ENCODE results near the gene FAM110A. TPM values are rescaled to one million over a fixed set of nuclear protein-coding genes. Genes with fewer than 3 reads are reported as not detected.

The FAM110A gene
- total and polyA plus RNA-seq, 2 donors (not counting 1 experiment from before 2014, with no cell fraction given): 15.6 to 18.4 TPM

DNA sequence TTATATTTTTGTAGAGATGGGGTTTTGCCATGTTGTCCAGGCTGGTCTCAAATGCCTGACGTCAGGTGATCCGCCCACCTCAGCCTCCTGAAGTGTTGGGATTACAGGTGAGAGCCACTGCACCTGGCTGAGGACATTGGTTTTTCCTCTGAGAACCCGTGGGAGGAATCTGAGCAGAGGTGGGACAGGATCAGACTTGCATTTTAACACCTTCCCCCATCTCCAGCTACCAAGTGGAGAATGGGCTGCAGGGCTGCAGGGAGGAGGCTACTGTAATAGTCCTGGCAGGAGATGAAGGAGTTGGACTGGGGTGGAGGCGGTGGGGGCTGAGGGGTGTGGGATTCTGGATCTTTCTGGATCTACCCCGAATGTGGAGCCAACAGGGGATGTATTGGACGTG lies 24.5 kb downstream of the FAM110A start:
- H3K27ac ChIP-seq (ENCODE audit: low read length in 2 of 2): no peak overlapping the region
- Mint-ChIP-seq H3K4me3 (no peak overlapping the region), H3K4me1 (peaks cover 14% of the 10 kb centered on the region), H3K27me3 (no peaks in the 10 kb centered on the region), H3K9me3 (ENCODE audit: insufficient read depth) (no peaks in the 10 kb centered on the region), H3K27ac (no peak overlapping the region)
- ATAC-seq (ENCODE audit: low read depth) (no peak), DNase-seq (no peak)
- no peaks in the 10 kb centered on the region for H3K9me3 ChIP-seq (ENCODE audit: control extremely low read depth in 1 of 3, control insufficient read depth in 2 of 3, insufficient read depth in 1 of 3, low read length in 2 of 3)
- H3K4me3 ChIP-seq (ENCODE audit: control extremely low read depth in 1 of 5, extremely low read depth in 1 of 5, insufficient read depth in 1 of 5, low read depth in 2 of 5, low read length in 4 of 5): no peak overlapping the region
- WGBS (ENCODE audit: insufficient coverage): 89% methylated on average over 5 of the region's 6 CpGs
- ChIA-PET POLR2A (no interaction called here), CTCF (interaction anchor here (1.2 kb wide), 1 partner anchor 42 kb away, joined by 3 read pairs; no protein-coding TSS in a partner anchor)
- peaks cover 6 to 14% of the 10 kb centered on the region in 2 donors for H3K4me1 ChIP-seq (ENCODE audit: control insufficient read depth in 2 of 2, insufficient read depth in 2 of 2, low read length in 2 of 2)
- no peak overlapping the region for H3K4me2 ChIP-seq (replicated peaks; ENCODE audit: low read depth, low read length, poor library complexity, severe bottlenecking)
- peaks cover 7% of the 10 kb centered on the region for H3K79me2 ChIP-seq (ENCODE audit: control insufficient read depth, insufficient read depth, low read length)
- intact Hi-C loops (cut with micrococcal nuclease): no loop called here
- peaks cover 0 to 2% of the 10 kb centered on the region in 2 experiments for H3K36me3 ChIP-seq (replicated peaks in 1 of 2; ENCODE audit: control extremely low read depth in 1 of 2, control insufficient read depth in 1 of 2, extremely low read depth in 1 of 2, insufficient read depth in 2 of 2, low read length in 1 of 2)
- H3K9ac ChIP-seq (ENCODE audit: low read length): no peak overlapping the region
- TF ChIP-seq, protein P1, sequence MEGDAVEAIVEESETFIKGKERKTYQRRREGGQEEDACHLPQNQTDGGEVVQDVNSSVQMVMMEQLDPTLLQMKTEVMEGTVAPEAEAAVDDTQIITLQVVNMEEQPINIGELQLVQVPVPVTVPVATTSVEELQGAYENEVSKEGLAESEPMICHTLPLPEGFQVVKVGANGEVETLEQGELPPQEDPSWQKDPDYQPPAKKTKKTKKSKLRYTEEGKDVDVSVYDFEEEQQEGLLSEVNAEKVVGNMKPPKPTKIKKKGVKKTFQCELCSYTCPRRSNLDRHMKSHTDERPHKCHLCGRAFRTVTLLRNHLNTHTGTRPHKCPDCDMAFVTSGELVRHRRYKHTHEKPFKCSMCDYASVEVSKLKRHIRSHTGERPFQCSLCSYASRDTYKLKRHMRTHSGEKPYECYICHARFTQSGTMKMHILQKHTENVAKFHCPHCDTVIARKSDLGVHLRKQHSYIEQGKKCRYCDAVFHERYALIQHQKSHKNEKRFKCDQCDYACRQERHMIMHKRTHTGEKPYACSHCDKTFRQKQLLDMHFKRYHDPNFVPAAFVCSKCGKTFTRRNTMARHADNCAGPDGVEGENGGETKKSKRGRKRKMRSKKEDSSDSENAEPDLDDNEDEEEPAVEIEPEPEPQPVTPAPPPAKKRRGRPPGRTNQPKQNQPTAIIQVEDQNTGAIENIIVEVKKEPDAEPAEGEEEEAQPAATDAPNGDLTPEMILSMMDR (IDR thresholded peaks at IDR 0.05): no peak
- TF ChIP-seq EZH2 (IDR thresholded peaks at IDR 0.05; ENCODE audit: borderline replicate concordance, insufficient read depth, low read depth, low read length, poor library complexity, severe bottlenecking): no peak
- H3K27me3 ChIP-seq (replicated peaks in 1 of 4; ENCODE audit: control extremely low read depth in 1 of 4, control insufficient read depth in 3 of 4, insufficient read depth in 4 of 4, low read length in 3 of 4): no peaks in the 10 kb centered on the region
- H2AFZ ChIP-seq (ENCODE audit: insufficient read depth, low read depth, low read length, poor library complexity, severe bottlenecking): no peak overlapping the region
- H4K20me1 ChIP-seq (ENCODE audit: control insufficient read depth, insufficient read depth, low read length, poor library complexity, severe bottlenecking): no peaks in the 10 kb centered on the region

DNA sequence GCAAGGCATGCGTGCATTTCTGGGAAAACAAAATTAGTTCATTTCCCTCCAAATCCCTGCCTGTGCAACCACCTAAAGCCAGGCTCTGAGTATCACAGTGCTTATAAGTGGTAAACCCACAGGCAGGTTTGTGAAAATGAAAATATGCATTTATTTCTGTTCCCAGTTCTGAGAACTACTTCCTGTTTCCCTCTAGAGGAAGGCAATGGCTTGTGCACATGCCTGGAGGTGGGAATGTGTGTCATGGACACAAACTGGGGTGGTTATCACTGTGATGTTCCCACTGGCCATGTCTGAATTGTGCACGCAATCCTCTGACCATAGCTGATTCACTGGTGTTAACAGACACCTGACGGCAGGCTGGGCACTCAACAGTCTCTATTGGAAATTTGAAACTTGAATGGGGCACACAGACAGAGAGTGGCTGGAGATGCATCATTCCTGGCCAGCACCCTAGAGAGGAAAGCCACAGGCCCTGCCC lies 26.3 kb downstream of the FAM110A start:
- ChIA-PET CTCF (interaction anchor here (0.9 to 1.0 kb wide), 2 partner anchors 15 to 96 kb away, joined by 3 read pairs; no protein-coding TSS in a partner anchor), POLR2A (no interaction called here)
- H3K79me2 ChIP-seq (ENCODE audit: control insufficient read depth, insufficient read depth, low read length): no peaks in the 10 kb centered on the region
- H3K4me3 Mint-ChIP-seq: no peak overlapping the region
- WGBS (ENCODE audit: insufficient coverage): 90% methylated on average over 2 of the region's 3 CpGs
- intact Hi-C loops (cut with micrococcal nuclease): no loop called here
- H3K27ac ChIP-seq (ENCODE audit: low read length in 2 of 2): no peak overlapping the region
- no peaks in the 10 kb centered on the region for H4K20me1 ChIP-seq (ENCODE audit: control insufficient read depth, insufficient read depth, low read length, poor library complexity, severe bottlenecking)
- H3K4me2 ChIP-seq (replicated peaks; ENCODE audit: low read depth, low read length, poor library complexity, severe bottlenecking): no peak overlapping the region
- H3K27me3 ChIP-seq (replicated peaks in 1 of 4; ENCODE audit: control extremely low read depth in 1 of 4, control insufficient read depth in 3 of 4, insufficient read depth in 4 of 4, low read length in 3 of 4): no peaks in the 10 kb centered on the region
- no peaks in the 10 kb centered on the region for H3K27me3 Mint-ChIP-seq
- no peaks in the 10 kb centered on the region for H3K9me3 Mint-ChIP-seq (ENCODE audit: insufficient read depth)
- no peak overlapping the region for H3K4me3 ChIP-seq (ENCODE audit: control extremely low read depth in 1 of 5, extremely low read depth in 1 of 5, insufficient read depth in 1 of 5, low read depth in 2 of 5, low read length in 4 of 5)
- H3K9ac ChIP-seq (ENCODE audit: low read length): no peak overlapping the region
- no peaks in the 10 kb centered on the region for H3K9me3 ChIP-seq (ENCODE audit: control extremely low read depth in 1 of 3, control insufficient read depth in 2 of 3, insufficient read depth in 1 of 3, low read length in 2 of 3)
- H3K4me1 Mint-ChIP-seq: peaks cover 14% of the 10 kb centered on the region
- no peak overlapping the region for H3K27ac Mint-ChIP-seq
- TF ChIP-seq EZH2 (IDR thresholded peaks at IDR 0.05; ENCODE audit: borderline replicate concordance, insufficient read depth, low read depth, low read length, poor library complexity, severe bottlenecking): no peak
- TF ChIP-seq, protein P1 (IDR thresholded peaks at IDR 0.05): no peak
- no peak overlapping the region for H2AFZ ChIP-seq (ENCODE audit: insufficient read depth, low read depth, low read length, poor library complexity, severe bottlenecking)
- peaks cover 6 to 14% of the 10 kb centered on the region in 2 donors for H3K4me1 ChIP-seq (ENCODE audit: control insufficient read depth in 2 of 2, insufficient read depth in 2 of 2, low read length in 2 of 2)
- peaks cover 0 to 2% of the 10 kb centered on the region in 2 experiments for H3K36me3 ChIP-seq (replicated peaks in 1 of 2; ENCODE audit: control extremely low read depth in 1 of 2, control insufficient read depth in 1 of 2, extremely low read depth in 1 of 2, insufficient read depth in 2 of 2, low read length in 1 of 2)
- ATAC-seq (ENCODE audit: low read depth) (no peak), DNase-seq (no peak)

All from B cell (primary cell).